Fibroblast of upper back skin (primary cell): Measurements from ENCODE around the gene MTUS2.
A peak's percentile ranks its signal among the peaks of the same experiment; 100 is the strongest.
"Not testable (repeated sequence)": the region's sequence is repeated elsewhere in the genome, so short reads cannot be mapped to it uniquely, and the experiment has no call there.

Experiments
- DNase-seq: peaks from one replicate; pipeline ENCODE4 v3.0.0-alpha.2; 2013

MTUS2 gene

GRCh38 chr13:29345860-29346582 is 525.9 kb downstream of the MTUS2 start:
- not testable (repeated sequence) for DNase-seq

GRCh38 chr13:29355029-29355428 is 534.9 kb downstream of the MTUS2 start:
- no peak for DNase-seq

GRCh38 chr13:29359181-29359580 is 539.0 kb downstream of the MTUS2 start:
- DNase-seq: no peak

DNA sequence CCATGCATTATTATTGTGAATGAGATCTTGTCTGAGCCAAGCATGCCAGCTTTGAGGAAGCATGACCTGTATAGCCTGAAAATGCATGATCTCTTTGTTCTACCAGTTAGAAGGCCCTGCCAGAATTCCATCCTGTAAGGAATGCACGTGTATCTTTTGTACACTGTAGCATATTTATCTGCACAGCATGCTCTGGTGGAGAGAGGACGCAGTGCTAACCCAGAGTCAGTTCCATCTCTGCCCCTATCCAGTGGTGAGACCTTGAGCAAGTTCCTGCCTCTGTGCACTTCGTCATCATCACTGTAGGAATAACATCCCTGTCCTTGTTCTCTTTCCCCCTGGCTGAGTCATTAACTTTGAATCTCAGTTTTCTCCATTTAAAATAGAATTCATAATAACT is 541.6 kb downstream of the MTUS2 start:
- no peak for DNase-seq

GRCh38 chr13:29362849-29363604 is 542.9 kb downstream of the MTUS2 start:
- DNase-seq: peak; percentile 44

- peak; percentile 49 for DNase-seq
Observed at GRCh38 chr13:29369060-29369743, 549.1 kb downstream of the MTUS2 start.

GRCh38 chr13:29379281-29379680 is 559.1 kb downstream of the MTUS2 start:
- no peak for DNase-seq

DNA sequence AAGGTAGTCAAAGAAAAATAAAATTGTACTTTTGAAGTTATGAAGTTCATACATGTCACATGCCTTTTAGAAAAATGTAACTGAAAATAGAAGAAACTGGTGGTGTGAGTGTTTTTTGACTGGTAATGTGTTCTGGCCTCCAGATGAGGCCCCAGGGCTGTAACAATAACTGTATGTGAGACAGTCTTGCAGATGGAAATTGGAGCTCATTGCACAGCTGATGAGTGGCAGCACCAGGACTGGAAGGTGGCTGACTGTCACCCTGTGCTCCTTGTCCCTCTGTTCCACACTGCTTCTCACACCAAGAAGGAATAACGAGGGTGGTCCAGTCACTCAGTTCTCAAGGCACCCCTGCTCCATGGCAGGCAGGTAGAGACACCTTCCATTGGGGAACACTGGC is 559.7 kb downstream of the MTUS2 start:
- DNase-seq: no peak

- DNase-seq: no peak
Observed at GRCh38 chr13:29382021-29382420, 561.9 kb downstream of the MTUS2 start.

DNA sequence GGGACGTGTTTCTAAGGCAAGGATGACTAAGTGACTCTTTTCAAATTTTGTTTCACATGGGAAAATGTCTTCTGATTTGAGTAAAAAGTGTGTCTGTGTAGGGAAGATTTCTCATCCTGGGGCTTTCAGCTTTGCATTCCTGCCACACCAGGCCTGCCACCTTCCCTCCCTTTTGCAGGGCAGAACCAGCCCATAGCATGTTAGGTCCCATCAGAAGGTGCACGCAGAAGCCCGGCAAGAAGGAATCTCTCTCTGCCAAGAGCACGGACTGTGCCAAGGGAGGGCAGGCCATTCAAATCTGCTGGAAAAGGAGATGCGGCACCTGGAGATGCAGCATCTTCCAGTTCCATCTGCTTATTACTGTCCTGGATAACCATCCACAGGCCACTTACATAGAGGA is 563.3 kb downstream of the MTUS2 start:
- no peak for DNase-seq

GRCh38 chr13:29384466-29384865 is 564.3 kb downstream of the MTUS2 start:
- DNase-seq: no peak

GRCh38 chr13:29384871-29385270 is 564.7 kb downstream of the MTUS2 start:
- no peak for DNase-seq

DNA sequence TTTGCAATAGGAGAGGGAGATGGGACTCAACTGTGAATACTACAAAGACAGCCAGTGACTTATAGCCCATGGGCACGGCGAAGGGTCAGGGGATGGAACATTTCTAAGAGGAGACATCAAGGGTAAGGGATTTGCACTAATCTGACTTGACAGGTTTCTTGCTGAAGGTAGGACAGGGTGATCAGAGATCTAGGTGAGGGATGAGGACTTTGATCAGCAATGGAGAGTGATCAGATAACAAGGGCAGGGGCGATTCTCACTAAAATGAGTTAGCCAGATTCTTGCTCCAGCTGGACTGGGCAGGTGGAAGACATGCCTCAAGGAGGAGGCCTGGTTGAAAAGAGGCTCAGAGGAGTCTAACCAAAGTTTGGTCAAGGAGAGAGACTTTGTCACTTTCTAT is 566.1 kb downstream of the MTUS2 start:
- no peak for DNase-seq

- not testable (repeated sequence) for DNase-seq
Observed at GRCh38 chr13:29390598-29390997, 570.5 kb downstream of the MTUS2 start.

- DNase-seq: no peak
Observed at GRCh38 chr13:29396446-29396845, 576.3 kb downstream of the MTUS2 start.

GRCh38 chr13:29397265-29397664 is 577.1 kb downstream of the MTUS2 start:
- DNase-seq: no peak

DNA sequence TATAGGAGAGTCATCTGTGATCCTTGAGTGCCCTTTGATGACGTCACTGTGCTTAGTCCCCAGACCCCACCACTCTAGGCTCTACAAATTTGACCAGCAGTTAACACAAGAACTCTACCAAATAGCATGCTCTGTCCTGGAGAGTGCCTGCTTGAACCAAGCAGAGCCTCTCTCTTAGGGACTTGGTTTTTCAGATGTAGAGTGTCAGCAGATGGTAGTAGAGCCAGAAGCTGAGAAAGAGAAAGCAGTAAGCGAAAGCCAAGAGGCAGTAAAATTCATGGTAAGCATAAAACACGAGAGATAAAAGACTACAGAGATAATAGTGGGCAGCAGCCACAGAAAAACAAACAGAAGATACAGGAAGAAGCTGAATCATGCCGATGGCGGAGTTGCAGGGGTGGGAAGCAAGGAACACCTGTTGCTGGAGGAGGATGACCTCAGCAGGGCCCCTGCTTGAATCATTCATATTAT is 582.1 kb downstream of the MTUS2 start:
- no peak for DNase-seq

GRCh38 chr13:29405401-29405800 is 585.3 kb downstream of the MTUS2 start:
- no peak for DNase-seq

DNA sequence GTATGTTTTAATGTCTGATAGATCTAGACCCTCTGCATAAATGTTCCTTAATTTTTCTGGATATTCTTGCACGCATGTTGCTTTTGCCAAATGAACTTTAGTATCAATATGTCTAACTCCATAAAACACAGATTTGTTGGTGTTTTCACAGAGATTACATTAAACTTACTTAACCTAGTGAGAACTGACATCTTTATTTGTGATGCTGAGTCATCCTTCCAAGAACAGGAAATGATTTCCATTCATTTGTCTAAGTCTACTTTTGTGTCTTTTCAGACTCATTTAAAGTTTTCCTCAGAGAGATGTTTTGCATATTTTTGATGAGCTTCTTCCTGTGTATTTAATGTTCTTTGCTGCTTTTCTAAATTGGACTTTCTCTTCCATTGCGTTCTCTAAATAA is 591.3 kb downstream of the MTUS2 start:
- DNase-seq: peak; percentile 52

DNA sequence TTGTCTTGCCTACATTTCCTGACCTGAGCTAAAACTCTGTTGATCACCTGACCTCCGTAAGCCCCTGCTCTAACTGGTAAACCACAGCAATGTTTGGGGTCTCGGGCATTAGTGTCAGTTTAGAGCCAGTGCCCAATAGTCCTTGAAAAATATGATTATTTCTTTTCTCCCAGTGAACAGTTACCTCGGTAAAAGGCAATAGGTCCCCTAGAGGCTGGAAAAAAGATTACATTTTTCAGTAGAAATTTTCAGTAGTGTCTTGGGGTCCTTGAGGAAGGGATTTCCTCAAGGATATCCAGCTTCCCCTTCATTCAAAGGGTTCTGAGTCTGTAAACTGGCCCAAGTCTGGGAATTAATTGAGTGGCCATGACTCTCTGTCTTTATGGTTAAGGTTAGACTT is 597.9 kb downstream of the MTUS2 start:
- no peak for DNase-seq

DNA sequence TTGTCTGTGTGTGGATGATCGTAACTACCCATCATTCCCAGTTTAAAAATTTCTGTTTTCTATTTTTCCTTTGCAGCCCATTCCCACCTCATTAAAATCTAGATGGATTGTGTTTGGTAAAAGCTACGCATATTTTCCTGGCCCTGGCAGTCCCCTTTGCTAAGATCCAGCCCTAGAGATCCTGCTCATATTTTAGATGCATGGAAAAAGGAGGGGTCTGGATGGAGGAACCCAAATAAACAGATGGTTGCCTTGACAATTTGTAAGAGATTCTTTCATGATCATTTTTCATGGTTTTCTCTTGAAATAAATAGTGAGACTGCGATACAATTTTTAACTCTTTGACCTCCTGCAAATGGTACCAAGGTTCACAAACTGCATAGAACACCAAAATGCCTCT is 601.0 kb downstream of the MTUS2 start:
- DNase-seq: no peak

DNA sequence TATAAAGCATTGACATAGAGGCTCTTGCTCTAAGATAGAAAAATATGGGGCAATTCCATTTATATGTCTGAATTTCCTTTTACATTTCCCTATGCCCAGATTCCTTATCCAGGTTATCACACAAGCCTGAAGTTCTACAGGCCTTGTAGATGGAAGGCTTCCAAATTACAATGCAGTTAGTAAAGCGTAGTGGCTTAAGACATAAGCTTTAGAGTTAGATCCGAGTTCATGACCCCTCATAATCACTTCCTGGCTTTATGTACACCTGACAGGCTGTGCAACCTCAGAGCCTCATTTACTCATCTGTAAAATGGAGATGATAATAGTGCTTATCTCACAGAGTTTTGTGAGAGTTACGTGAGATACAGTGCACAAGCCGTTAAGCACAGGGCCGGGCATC is 601.9 kb downstream of the MTUS2 start:
- no peak for DNase-seq

DNA sequence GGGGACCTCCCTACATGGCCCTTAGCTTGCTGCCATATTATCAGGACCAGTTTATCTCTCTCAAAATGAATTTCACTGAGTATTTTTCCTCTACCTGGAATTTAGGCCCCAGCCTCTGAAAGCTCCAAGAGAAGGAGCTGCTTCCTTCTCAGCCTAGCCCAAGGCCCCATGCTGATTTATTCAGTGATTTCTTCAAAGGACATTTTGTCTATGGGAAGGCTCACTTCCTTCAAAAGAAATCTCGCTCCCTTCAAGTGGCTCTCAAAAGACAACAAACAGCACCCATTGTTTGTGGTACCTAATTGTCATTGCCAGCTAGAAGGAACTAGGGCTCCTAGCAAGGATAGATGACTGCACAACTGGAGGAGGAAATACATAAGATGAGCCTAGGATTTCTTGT is 602.9 kb downstream of the MTUS2 start:
- DNase-seq: no peak

DNA sequence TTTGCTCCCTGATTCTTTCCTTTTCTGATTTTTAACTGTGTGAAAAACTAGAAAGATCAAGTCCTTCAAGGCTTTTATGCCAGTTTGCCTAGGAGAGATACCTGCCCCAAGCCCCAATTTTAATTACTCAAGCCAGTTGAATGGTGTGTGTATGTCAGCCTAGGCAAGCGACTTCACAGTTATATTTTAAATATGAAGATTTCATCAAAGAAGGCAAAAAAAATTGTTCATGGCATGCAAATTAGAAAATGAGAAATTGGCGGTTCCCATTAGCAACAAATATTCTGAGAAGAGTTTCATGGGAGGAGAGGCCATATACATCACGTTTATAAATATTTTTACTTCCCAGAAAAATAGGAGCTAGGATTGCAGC is 607.8 kb downstream of the MTUS2 start:
- no peak for DNase-seq
